Measurements from ENCODE around the gene ARHGEF4.

The ARHGEF4 gene

GRCh38 chr2:130851624-130852382, 15.1 kb downstream of the ARHGEF4 start:
- DNase-seq = no peak

DNA sequence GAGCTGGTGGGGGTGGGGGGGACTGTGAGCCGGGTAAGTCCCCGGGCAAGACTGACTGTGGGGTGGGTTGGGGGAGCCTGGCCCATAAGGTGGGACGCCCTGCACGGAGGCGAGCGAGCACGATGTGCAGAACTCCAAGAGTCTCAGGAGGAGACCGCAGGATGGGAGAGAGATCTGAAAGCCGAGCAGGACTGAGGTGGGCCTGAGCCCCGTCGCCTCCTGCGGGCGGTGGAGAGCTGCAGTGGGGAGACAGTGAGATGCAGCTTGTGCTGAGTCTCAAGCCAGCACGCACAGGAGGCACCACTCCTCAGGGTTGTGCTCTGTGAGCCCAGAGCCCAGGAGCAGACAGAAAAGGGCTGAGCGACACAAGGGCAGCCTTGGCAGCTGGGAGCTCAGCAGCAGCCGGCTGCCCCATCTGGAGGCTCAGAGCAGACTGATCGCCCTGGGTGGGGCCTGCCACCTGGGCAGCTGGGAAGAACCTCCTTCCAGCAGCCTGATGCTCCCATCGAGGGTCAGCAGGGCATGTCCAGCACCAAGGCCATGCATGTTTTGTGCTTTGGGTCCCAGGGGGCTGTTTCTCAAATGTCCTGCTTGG, 15.9 kb downstream of the ARHGEF4 start:
- no peak for DNase-seq

DNA sequence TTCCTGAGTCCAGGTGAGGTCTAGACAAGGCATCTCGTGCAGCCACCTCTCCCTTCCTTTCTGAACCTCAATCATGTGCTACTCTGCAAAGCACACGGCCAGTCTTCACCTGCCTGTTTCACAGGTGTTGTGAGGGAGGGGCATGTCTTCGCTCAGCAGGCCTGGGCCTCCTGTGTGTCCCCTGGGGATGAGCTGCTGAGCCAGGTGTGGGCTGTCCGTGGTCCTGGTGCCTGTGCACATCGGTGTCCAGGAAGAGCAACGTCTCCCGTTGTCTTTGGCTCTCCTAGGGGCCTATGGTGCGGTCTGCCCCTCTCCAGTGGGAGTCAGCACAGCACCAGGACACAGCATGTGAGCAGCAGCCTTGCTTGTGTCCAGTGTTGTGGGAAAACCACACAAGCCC, 16.7 kb downstream of the ARHGEF4 start:
- DNase-seq = no peak

DNA sequence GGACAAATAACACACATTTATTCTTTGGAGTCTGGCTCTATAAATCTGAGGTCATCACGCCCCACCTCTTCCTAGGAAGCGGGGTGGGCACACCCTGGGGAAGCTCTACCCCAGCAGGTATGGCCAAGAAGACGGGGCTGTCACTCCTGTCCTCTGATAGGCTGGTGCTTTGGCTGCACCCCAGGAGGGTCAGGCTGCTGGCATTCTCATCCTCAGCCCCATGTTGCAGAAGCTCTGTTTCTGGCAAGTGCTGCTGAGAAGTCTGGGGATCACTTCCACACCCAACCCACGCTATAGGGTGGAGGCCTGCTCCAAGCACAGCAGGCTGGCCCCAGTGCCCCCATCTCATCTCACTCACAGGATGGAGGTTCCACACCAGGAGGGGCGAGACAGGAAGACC, 17.6 kb downstream of the ARHGEF4 start:
- no peak for DNase-seq

DNA sequence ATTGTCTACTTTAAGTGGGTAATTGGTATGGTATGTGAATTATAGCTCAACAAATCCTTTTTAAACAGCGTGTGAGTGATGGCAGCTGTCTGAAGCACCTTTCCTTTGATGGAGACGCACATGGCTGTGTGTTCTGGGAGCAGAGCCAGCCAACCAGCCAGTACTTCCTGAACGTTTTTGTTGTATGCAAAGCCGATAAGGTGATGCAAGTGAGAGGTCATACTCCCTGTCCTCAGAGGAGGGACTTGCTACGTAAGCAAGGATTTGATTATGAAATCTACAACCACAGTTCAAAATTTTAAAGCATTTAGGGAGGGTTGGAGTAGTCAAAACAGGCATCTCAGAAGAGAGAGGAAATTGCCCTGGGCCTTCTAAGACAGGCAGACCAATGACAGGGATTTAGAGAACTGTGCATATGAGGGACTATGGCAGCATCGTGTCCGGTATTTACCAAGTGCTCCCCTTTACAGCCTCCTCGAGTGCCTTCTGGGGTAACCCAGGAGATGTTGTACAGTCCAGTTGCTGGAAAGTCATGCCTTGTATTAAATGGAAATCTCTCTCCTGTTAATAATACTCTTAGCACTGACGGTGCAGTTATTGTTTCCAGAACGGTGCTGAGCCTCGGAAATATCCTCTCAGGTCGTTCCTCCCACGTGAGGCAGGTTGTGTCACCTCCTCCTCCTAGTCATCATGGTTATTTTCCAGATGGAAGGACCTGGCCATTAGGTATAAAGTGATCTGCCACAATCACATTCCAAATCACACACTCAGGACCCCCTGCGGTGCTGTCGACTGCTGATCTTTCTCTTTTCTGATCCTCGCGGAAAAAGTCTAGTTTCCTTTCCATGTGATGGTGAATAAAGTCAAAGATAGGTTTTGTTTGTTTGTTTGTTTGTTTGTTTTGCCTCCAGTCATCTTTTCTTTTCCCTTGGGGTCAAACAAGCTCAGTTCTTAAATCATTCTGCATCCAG, 28.4 kb downstream of the ARHGEF4 start:
- DNase-seq = peak; percentile 17

GRCh38 chr2:130869441-130870160, 32.9 kb downstream of the ARHGEF4 start:
- DNase-seq = peak; percentile 39

DNA sequence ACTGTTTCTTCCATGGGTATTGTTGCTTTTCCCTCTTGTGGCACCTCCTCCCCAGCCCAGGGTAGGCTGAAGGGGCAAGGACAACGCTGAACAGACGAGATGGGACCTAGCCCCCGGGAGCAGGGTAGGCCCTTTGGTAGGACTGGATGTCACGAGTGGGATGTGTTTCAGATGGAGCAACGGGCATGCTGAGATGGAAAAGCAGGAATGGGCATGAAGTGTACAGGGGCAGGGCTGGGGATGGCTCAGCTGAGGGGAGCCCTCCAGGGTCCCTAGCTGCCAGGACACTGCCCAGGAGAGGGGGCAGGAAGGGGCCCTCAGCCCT, 33.4 kb downstream of the ARHGEF4 start:
- peak; percentile 26 for DNase-seq

GRCh38 chr2:130870779-130871178, 34.1 kb downstream of the ARHGEF4 start:
- DNase-seq = no peak

DNA sequence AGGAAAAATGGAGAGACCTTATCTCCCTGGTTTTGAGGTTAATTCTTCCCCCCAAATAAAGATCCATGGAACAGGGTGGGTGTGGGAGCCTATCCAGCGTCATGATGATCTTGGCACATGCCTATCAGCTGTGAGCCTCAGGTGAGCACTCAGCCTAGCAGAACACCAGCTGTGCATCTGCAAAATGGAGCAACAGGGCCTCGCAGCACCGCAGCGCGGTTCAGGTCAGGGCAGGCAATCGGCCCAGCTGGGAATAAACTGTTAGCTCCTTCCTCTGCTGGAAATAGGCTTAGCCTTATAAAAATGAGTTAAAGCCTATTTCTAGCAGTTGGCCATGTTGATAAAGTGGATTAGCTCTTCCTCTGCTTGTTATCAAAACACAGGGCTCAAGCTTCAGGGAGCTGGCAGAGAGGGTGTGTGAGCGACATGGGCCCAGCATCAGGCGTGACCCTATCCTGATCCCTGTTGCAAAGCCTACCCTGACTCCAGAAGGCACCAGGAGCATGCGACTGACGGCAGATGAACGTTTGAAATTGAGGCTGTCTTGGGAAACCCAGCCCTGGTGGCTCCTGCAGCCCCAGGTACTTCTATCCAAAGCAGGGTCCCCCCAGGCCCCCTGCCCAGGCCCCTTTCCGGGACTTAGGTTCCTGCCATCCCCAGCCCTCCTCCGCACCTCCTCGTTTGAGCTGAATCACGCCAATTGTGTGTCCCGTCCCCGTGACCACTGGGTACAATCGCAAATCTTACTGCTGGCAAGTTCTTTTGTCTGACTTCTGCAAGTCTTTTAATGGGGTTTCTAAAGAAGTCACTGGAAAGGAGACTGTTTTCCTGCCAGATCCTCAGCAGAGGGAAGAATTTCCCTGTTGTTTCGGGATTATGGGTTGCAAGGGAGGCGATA, 35.4 kb downstream of the ARHGEF4 start:
- DNase-seq = peak; percentile 43

- peak; percentile 37 for DNase-seq
Observed at GRCh38 chr2:130872741-130873125, 36.0 kb downstream of the ARHGEF4 start.

- peak; percentile 82 for DNase-seq
Observed at GRCh38 chr2:130873700-130874346, 37.1 kb downstream of the ARHGEF4 start.

DNA sequence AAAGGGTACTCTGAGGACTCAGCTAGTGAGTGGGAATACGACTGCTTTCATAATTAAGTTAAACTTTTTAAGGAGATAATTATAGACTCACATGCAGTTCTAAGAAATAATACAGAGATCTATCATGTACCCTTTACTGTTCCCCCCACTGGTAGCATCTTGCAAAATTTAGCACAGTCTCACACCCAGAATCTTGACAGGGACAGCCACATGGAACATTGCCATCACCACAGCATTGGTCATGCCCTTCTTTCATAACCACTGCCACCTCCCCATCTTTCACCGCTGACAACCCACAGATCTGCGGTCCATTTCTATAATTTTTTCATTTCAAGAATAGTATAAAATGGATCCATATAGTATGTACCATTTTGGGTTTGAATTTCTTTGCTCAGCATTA, 37.8 kb downstream of the ARHGEF4 start:
- peak; percentile 12 for DNase-seq

DNA sequence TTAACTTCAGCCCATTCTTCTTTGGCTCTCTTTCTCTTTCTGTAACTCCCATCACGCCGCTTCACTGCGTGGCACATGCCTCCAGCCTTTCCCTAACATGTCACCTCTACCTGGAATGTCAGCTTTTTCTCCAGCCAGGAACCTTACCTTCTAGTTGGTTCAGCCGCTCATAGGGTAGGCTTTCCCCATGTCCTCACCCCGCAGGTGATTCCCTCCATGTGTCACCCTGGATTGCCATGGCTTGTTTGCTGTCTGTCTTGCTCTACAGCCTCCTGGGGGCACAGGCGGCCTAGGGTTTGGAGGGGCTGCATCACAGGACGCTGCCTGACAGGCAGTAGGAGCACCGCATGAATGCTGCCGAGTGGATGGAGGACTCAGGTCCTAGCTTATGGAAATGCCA, 39.2 kb downstream of the ARHGEF4 start:
- DNase-seq = no peak

DNA sequence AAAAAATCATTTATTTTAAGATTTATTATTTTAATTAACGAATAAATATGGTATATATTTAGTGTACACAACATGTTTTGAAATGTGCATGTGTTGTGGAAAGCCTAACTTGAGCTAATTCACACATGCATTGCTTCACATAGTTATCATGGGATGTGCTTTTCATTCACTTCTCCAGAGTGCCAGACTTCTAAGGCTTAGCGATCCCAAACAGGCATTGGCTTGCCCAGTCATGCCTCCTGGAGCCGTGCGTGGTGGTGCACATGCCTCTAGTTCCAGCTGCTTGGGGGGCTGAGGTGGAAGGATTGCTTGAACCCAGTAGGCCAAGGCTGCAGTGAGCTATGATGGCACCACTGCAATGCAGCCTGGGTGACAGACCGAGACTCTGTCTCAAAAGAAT, 40.5 kb downstream of the ARHGEF4 start:
- DNase-seq = no peak

DNA sequence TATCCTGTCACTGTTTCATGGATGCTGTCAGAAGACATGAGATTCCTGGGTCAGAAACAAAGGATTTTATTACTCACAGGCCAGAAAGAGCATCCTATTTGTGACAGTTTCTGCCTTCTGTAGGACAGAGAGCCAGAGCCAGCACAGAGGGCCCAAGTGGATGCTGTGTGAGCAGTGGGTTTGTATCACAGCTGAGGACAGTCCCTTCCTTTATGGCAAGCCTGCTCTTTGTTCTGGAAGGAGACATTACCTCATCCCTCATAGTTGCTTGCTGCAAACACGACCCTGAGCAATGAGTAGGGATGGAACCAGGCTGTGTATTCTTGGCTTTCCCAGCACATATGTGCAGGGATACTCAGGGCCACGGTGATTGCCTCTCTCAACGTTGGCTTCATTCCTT, 41.6 kb downstream of the ARHGEF4 start:
- no peak for DNase-seq

- DNase-seq = no peak
Observed at GRCh38 chr2:130878933-130879332, 42.2 kb downstream of the ARHGEF4 start.

DNA sequence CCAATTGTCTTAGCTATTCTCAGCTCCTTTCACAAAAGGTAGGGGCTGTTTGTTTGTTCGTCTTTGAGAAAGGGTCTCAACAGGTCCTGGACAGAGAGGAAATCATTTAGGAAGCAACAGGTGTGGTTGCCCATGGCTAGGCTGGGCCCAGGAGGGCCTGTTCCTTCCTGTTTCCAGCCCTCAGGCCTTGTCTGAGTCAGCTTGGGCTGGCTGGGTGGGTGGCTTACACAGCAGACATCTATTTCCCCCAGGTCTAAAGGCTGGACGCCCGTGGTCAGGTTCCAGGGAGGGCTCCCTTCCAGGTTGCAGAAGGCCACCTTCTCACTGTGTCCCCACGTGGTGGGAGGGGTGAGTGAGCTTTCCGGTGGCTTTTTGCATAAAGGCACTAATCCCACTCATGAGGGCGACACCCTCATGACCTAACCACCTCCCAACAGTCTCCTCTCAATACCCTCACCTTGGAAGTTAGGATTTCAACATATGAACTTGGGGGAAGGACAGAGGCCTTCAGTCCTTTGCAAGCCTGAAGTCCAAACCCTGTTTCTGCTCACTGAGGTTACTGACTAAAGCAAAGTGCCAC, 45.5 kb downstream of the ARHGEF4 start:
- DNase-seq = peak; percentile 82

- DNase-seq = no peak
Observed at GRCh38 chr2:130882991-130883390, 46.3 kb downstream of the ARHGEF4 start.

GRCh38 chr2:130883496-130883895, 46.8 kb downstream of the ARHGEF4 start:
- DNase-seq = peak; percentile 44

GRCh38 chr2:130884013-130884412, 47.3 kb downstream of the ARHGEF4 start:
- no peak for DNase-seq

- DNase-seq = no peak
Observed at GRCh38 chr2:130884503-130884902, 47.8 kb downstream of the ARHGEF4 start.

All from islet precursor cell (in vitro differentiated cells).